Kidney (tissue), 14 donors: Measurements from ENCODE around the gene CARS1. TPM values are rescaled to one million over a fixed set of nuclear protein-coding genes. Genes with fewer than 3 reads are reported as not detected.

ENCODE experiments used
- DNase-seq, 5 donors: peaks; one replicate each; pipeline ENCODE4 v3.0.0-alpha.2; 2013 to 2020
- FAIRE-seq: peaks from 2 replicates; lab custom pipeline; 2012; peaks lifted over from hg19 to GRCh38; lab: Jason Lieb, UNC
- H3K27ac ChIP-seq, 2 donors: one replicate each; pipeline ENCODE4 v1.7.0; 2013; ENCODE audit warnings: low read depth in 2 of 2, low read length in 2 of 2, inconsistent platforms in 1 of 2
- H3K27me3 ChIP-seq: one replicate; pipeline ENCODE4 v1.7.1; 2013; ENCODE audit warnings: low read length, inconsistent platforms; ENCODE audit not compliant: control insufficient read depth, insufficient read depth
- H3K36me3 ChIP-seq, 3 donors: one replicate each; pipeline versions ENCODE4 v1.7.0 to v1.7.1; 2013; ENCODE audit warnings: low read length in 3 of 3, control low read depth in 1 of 3, inconsistent platforms in 1 of 3; ENCODE audit not compliant: insufficient read depth in 3 of 3, control insufficient read depth in 2 of 3
- H3K4me1 ChIP-seq, 3 donors: one replicate each; pipeline versions ENCODE4 v1.7.0 to v1.7.1; 2013; ENCODE audit warnings: low read length in 3 of 3, inconsistent platforms in 1 of 3, low read depth in 1 of 3; ENCODE audit not compliant: control insufficient read depth in 2 of 3, insufficient read depth in 2 of 3
- H3K4me3 ChIP-seq, 3 donors: one replicate each; pipeline versions ENCODE4 v1.7.0 to v1.8.1; 2013; ENCODE audit warnings: low read length in 3 of 3, control low read depth in 1 of 3, inconsistent platforms in 1 of 3
- H3K9ac ChIP-seq, 3 donors: one replicate each; pipeline versions ENCODE4 v1.7.0 to v1.7.1; 2013; ENCODE audit warnings: low read length in 3 of 3, control low read depth in 1 of 3, inconsistent platforms in 1 of 3
- H3K9me3 ChIP-seq, 3 donors: one replicate each; pipeline versions ENCODE4 v1.7.0 to v1.7.1; 2013; ENCODE audit warnings: low read length in 3 of 3, control low read depth in 1 of 3, inconsistent platforms in 1 of 3; ENCODE audit not compliant: control insufficient read depth in 2 of 3, insufficient read depth in 1 of 3
- CTCF ChIP-seq: IDR thresholded peaks from 3 replicates; pipeline ENCODE4 v1.5.1; 2012; ENCODE audit warnings: mild to moderate bottlenecking, moderate library complexity, borderline replicate concordance; ENCODE audit not compliant: insufficient read depth; ENCODE audit errors: extremely low read depth
- intact Hi-C: fragments of 100-400 bp; cut with DNase I; formaldehyde crosslinking; loops from one replicate; pipeline ENCODE4 v1.11.1; 2022
- polyA plus RNA-seq: library from polyadenylated mRNA; stranded (reverse); fragments of 350-450 nt; fragmentation: Illumina TruSeq; extraction: RNeasy Lipid Tissue Mini Kit (QIAGEN cat#74804); gene quantifications from one replicate; pipeline ENCODE4 v1.2.3, GENCODE V29; 2014; ENCODE audit warnings: low read depth, low replicate concordance; ENCODE audit not compliant: insufficient read depth
- total RNA-seq: library from RNA; stranded (reverse); fragmentation: NEBNext Ultra II Directional; extraction: Animal tissue kit (Norgen Biotek cat#: 25700); gene quantifications from one replicate; pipeline ENCODE4 v1.2.1, GENCODE V29; 2021
- donor health status: control.
- donor health status: control.
- donor health status: control.
- donor health status: control.
- donor health status: control.
- donor health status: DM: yes; HTN: yes; CAD: no.
- donor health status: Normal renal cell carcinoma (clear cell type).

CARS1 gene
- total and polyA plus RNA-seq, 2 donors from 2014 or later: 26.5 to 49.5 TPM

DNA sequence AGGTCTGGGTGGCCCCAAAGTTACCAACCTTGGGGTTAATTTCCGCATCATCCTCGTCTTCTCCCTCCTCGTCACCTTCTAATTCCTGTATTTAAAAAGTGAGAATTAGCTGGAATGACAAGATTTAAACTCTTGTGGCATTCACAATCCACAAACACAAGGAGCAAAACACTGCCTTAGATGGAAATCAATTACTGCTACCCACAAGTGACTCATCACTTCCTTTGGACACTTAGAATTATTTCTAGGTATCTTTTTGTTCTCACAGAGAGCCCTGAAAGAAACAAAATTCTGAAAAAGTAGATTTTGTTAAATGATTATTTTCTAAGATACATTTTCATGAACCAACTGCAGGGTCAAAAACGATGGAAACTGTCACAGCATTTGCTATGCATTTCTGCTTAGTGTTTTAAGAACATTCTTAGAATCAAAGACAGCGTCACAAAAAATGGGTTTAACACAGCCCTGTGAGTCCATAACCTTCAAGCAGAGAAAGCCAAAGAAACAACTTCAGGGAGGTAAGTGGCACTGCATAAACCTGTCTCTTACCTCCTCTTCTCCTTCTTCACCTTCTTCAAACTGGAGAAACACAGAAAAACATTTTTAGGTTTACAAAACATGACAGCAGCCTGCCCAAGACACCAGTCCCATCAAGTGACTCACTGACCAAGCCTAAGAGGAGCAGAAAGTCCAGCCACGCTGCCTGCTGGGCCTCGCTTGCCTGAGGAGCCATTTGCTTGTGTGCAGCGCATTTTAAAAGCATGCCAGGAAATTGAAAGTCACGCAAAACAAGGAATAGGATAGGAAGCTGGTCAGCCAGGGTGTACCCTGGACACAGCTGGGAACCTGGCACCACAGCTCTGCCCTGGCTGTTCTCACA, 105.8 kb downstream of the CARS1 start:
- FAIRE-seq: no peak
- H3K27ac ChIP-seq: no peak overlapping the region
- no peak overlapping the region for H3K9ac ChIP-seq

More for the DNA sequence above, 105.8 kb downstream of the CARS1 start:
- peaks cover 0 to 7% (median 6%) of the 10 kb centered on the region in 3 donors for H3K4me1 ChIP-seq
- H3K4me3 ChIP-seq: no peak overlapping the region
- no peak for DNase-seq
- peaks cover 3 to 78% (median 36%) of the 10 kb centered on the region in 3 donors for H3K36me3 ChIP-seq
- no peaks in the 10 kb centered on the region for H3K27me3 ChIP-seq
- no peak for TF ChIP-seq CTCF
- H3K9me3 ChIP-seq: no peaks in the 10 kb centered on the region
- intact Hi-C loops: no loop called here

Other genes with a start within 250 kb of the CARS1 start
- gene CDKN1C, start 171.6 kb downstream of the CARS1 start, total RNA-seq: 54.8 TPM
- 192 TPM for gene CDKN1C, start 171.6 kb downstream of the CARS1 start, polyA plus RNA-seq
- 19.7 TPM for gene PHLDA2, start 128.0 kb downstream of the CARS1 start, total RNA-seq
- gene PHLDA2, start 128.0 kb downstream of the CARS1 start, polyA plus RNA-seq: 9.0 TPM
- gene NAP1L4, start 65.1 kb downstream of the CARS1 start, total RNA-seq: 133 TPM
- gene NAP1L4, start 65.1 kb downstream of the CARS1 start, polyA plus RNA-seq: 120 TPM
- gene OSBPL5, start 107.9 kb upstream of the CARS1 start, total RNA-seq: 63.0 TPM
- 8.5 TPM for gene OSBPL5, start 107.9 kb upstream of the CARS1 start, polyA plus RNA-seq
- not detected for gene MRGPRG, start 161.4 kb upstream of the CARS1 start, total RNA-seq
- gene MRGPRG, start 161.4 kb upstream of the CARS1 start, polyA plus RNA-seq: not detected
- 0.22 TPM for gene MRGPRE, start 175.0 kb upstream of the CARS1 start, total RNA-seq
- gene MRGPRE, start 175.0 kb upstream of the CARS1 start, polyA plus RNA-seq: not detected